Measurements from ENCODE around the gene DIO1.

The DIO1 gene

GRCh38 chr1:53888681-53889080 lies 5.3 kb upstream of the DIO1 start:
- DNase-seq = no peak
- TF ChIP-seq POLR2A (IDR thresholded peaks at IDR 0.05; ENCODE audit: low read length) = no peak
- TF ChIP-seq GATA1 (IDR thresholded peaks at IDR 0.05; ENCODE audit: low read depth, low read length) = no peak

- peak; percentile 89 to 91 for DNase-seq
- peak; percentile 62 for TF ChIP-seq POLR2A (IDR thresholded peaks at IDR 0.05; ENCODE audit: low read length)
- no peak for TF ChIP-seq GATA1 (IDR thresholded peaks at IDR 0.05; ENCODE audit: low read depth, low read length)
Observed at GRCh38 chr1:53889304-53890298, 4.4 kb upstream of the DIO1 start, which contains the start of gene YIPF1. TSS of gene YIPF1 (minus strand) at chr1:53889797. CDS start at chr1:53888937, 860 bp downstream.

- no peak for TF ChIP-seq POLR2A (IDR thresholded peaks at IDR 0.05; ENCODE audit: low read length)
- TF ChIP-seq GATA1 (IDR thresholded peaks at IDR 0.05; ENCODE audit: low read depth, low read length) = no peak
- DNase-seq = no peak
Observed at GRCh38 chr1:53890522-53890941, 3.5 kb upstream of the DIO1 start.

- peak in 1 of 2 experiments; percentile 43 for DNase-seq
- TF ChIP-seq POLR2A (IDR thresholded peaks at IDR 0.05; ENCODE audit: low read length) = no peak
Observed at GRCh38 chr1:53891018-53891417, 3.0 kb upstream of the DIO1 start.

GRCh38 chr1:53891678-53892077 lies 2.3 kb upstream of the DIO1 start:
- TF ChIP-seq GATA1 (IDR thresholded peaks at IDR 0.05; ENCODE audit: low read depth, low read length) (no peak), POLR2A (IDR thresholded peaks at IDR 0.05; ENCODE audit: low read length) (no peak)
- DNase-seq = no peak

GRCh38 chr1:53892911-53893310 lies 1.1 kb upstream of the DIO1 start:
- DNase-seq = no peak
- TF ChIP-seq POLR2A (IDR thresholded peaks at IDR 0.05; ENCODE audit: low read length) = no peak
- no peak for TF ChIP-seq GATA1 (IDR thresholded peaks at IDR 0.05; ENCODE audit: low read depth, low read length)

GRCh38 chr1:53894644-53895043 lies 657 bp downstream of the DIO1 start:
- TF ChIP-seq GATA1 (IDR thresholded peaks at IDR 0.05; ENCODE audit: low read depth, low read length) (no peak), POLR2A (IDR thresholded peaks at IDR 0.05; ENCODE audit: low read length) (no peak)
- DNase-seq = no peak

GRCh38 chr1:53895421-53895820 lies 1.4 kb downstream of the DIO1 start:
- no peak for TF ChIP-seq GATA1 (IDR thresholded peaks at IDR 0.05; ENCODE audit: low read depth, low read length)
- no peak for TF ChIP-seq POLR2A (IDR thresholded peaks at IDR 0.05; ENCODE audit: low read length)
- DNase-seq = no peak

GRCh38 chr1:53896635-53897229 lies 2.7 kb downstream of the DIO1 start:
- no peak for DNase-seq

GRCh38 chr1:53899206-53899628 lies 5.2 kb downstream of the DIO1 start:
- no peak for DNase-seq

More at GRCh38 chr1:53896635-53897229, 2.7 kb downstream of the DIO1 start:
- TF ChIP-seq GATA1 (IDR thresholded peaks at IDR 0.05; ENCODE audit: low read depth, low read length) = no peak
- no peak for TF ChIP-seq POLR2A (IDR thresholded peaks at IDR 0.05; ENCODE audit: low read length)

GRCh38 chr1:53899708-53900107 lies 5.7 kb downstream of the DIO1 start:
- no peak for DNase-seq
- TF ChIP-seq POLR2A (IDR thresholded peaks at IDR 0.05; ENCODE audit: low read length) (no peak), GATA1 (IDR thresholded peaks at IDR 0.05; ENCODE audit: low read depth, low read length) (no peak)

More at GRCh38 chr1:53899206-53899628, 5.2 kb downstream of the DIO1 start:
- TF ChIP-seq GATA1 (IDR thresholded peaks at IDR 0.05; ENCODE audit: low read depth, low read length) (no peak), POLR2A (IDR thresholded peaks at IDR 0.05; ENCODE audit: low read length) (no peak)

- no peak for DNase-seq
- no peak for TF ChIP-seq GATA1 (IDR thresholded peaks at IDR 0.05; ENCODE audit: low read depth, low read length)
Observed at GRCh38 chr1:53902235-53903138, 8.5 kb downstream of the DIO1 start.

GRCh38 chr1:53905509-53905908 lies 11.5 kb downstream of the DIO1 start:
- no peak for DNase-seq
- TF ChIP-seq POLR2A (IDR thresholded peaks at IDR 0.05; ENCODE audit: low read length) = no peak
- no peak for TF ChIP-seq GATA1 (IDR thresholded peaks at IDR 0.05; ENCODE audit: low read depth, low read length)
